GM19438 (cell line): ENCODE results near the gene SCYGR7.
"Not testable (repeated sequence)": the region's sequence is repeated elsewhere in the genome, so short reads cannot be mapped to it uniquely, and the experiment has no call there.

Experiments used
- ATAC-seq: cut with Tn5 transposase; IDR thresholded peaks from one replicate; pipeline ENCODE4 v1.9.1; 2021; ENCODE audit warnings: low read depth; ENCODE audit not compliant: unreplicated experiment

Gene SCYGR7

GRCh38 chr2:227728035-227728434 lies at the start of gene SCYGR7:
Gene SCYGR7, plus strand, starts transcription at chr2:227728335. Its CDS starts 0 bp downstream, at chr2:227728335.
- no peak for ATAC-seq

GRCh38 chr2:227684258-227684657 lies 43.9 kb upstream of the SCYGR7 start:
- ATAC-seq = no peak

GRCh38 chr2:227687189-227687588 lies 40.9 kb upstream of the SCYGR7 start:
- ATAC-seq = no peak

GRCh38 chr2:227696990-227697679 lies 31.0 kb upstream of the SCYGR7 start:
- no peak for ATAC-seq

- ATAC-seq = no peak
Measured at GRCh38 chr2:227701556-227701955, 26.6 kb upstream of the SCYGR7 start.

GRCh38 chr2:227703280-227703732 lies 24.8 kb upstream of the SCYGR7 start:
- no peak for ATAC-seq

GRCh38 chr2:227703961-227704360 lies 24.2 kb upstream of the SCYGR7 start:
- no peak for ATAC-seq

- no peak for ATAC-seq
Measured at GRCh38 chr2:227706859-227707258, 21.3 kb upstream of the SCYGR7 start.

- no peak for ATAC-seq
Measured at GRCh38 chr2:227707390-227707789, 20.7 kb upstream of the SCYGR7 start.

GRCh38 chr2:227710986-227711385 lies 17.1 kb upstream of the SCYGR7 start:
- ATAC-seq = no peak

- ATAC-seq = no peak
Measured at GRCh38 chr2:227713291-227713690, 14.8 kb upstream of the SCYGR7 start.

GRCh38 chr2:227716501-227716900 lies 11.6 kb upstream of the SCYGR7 start:
- ATAC-seq = no peak

- no peak for ATAC-seq
Measured at GRCh38 chr2:227717687-227718567, 10.2 kb upstream of the SCYGR7 start, which contains the start of gene SLC19A3. Gene SLC19A3, minus strand, starts transcription at chr2:227718028. Its CDS starts 15,710 bp downstream, at chr2:227702318.

- ATAC-seq = no peak
Measured at GRCh38 chr2:227719641-227720040, 8.5 kb upstream of the SCYGR7 start.

GRCh38 chr2:227720680-227721079 lies 7.5 kb upstream of the SCYGR7 start:
- ATAC-seq = no peak

- not testable (repeated sequence) for ATAC-seq
Measured at GRCh38 chr2:227722821-227723220, 5.3 kb upstream of the SCYGR7 start.

GRCh38 chr2:227724394-227725039 lies 3.6 kb upstream of the SCYGR7 start, which contains the start of gene SCYGR6:
Gene SCYGR6, minus strand, starts transcription at chr2:227724757. Its CDS starts 0 bp downstream, at chr2:227724757.
- ATAC-seq = no peak

- ATAC-seq = no peak
Measured at GRCh38 chr2:227739351-227739750, 11.2 kb downstream of the SCYGR7 start.

GRCh38 chr2:227740705-227741104 lies 12.6 kb downstream of the SCYGR7 start:
- ATAC-seq = not testable (repeated sequence)

- no peak for ATAC-seq
Measured at GRCh38 chr2:227745594-227745993, 17.5 kb downstream of the SCYGR7 start, which contains the start of gene SCYGR8. Gene SCYGR8, plus strand, starts transcription at chr2:227745894. Its CDS starts 0 bp downstream, at chr2:227745894.

- no peak for ATAC-seq
Measured at GRCh38 chr2:227748079-227748478, 19.9 kb downstream of the SCYGR7 start.
